Stimulated activated CD8-positive, alpha-beta memory T cell treated with anti-CD3 and anti-CD28 coated beads, Interleukin-2, amount 100 ng/mL, for 48 hours (primary cell): ENCODE data around the gene CISD3.

ENCODE experiments used
- DNase-seq, 2 donors: peaks; one replicate each; pipeline ENCODE4 v3.0.0-alpha.2; 2020; ENCODE audit warnings: low read depth in 2 of 2

Gene CISD3

GRCh38 chr17:38773258-38773657 lies 43.1 kb downstream of the CISD3 start:
- DNase-seq, result no peak

GRCh38 chr17:38777641-38778250 lies 47.6 kb downstream of the CISD3 start:
- no peak for DNase-seq

- no peak for DNase-seq
Observed at GRCh38 chr17:38779965-38780752, 50.0 kb downstream of the CISD3 start.

GRCh38 chr17:38783227-38783626 lies 53.1 kb downstream of the CISD3 start:
- DNase-seq, result no peak
